Measurements from ENCODE around the gene NFASC. TPM values are rescaled to one million over a fixed set of nuclear protein-coding genes. Genes with fewer than 3 reads are reported as not detected.

Gene NFASC
- polyA plus RNA-seq, 3 donors: 0.08 TPM; not detected in 2

- Mint-ChIP-seq H3K27me3 (ENCODE audit: low read depth in 3 of 3) (peaks cover 8 to 13% (median 11%) of the 10 kb centered on the region in 3 donors), H3K36me3 (no peaks in the 10 kb centered on the region), H3K4me3 (peak overlapping the region in 1 of 2 donors; percentile 30), H3K27ac (no peak overlapping the region), H3K4me1 (no peaks in the 10 kb centered on the region), H3K9me3 (peaks cover 0 to 5% (median 1%) of the 10 kb centered on the region in 7 donors)
- no peak overlapping the region for H3K9ac ChIP-seq (ENCODE audit: insufficient read depth, low read length, poor library complexity, severe bottlenecking)
- H3K4me3 ChIP-seq (replicated peaks in 1 of 3; ENCODE audit: low read depth in 2 of 3, low read length in 3 of 3): no peak overlapping the region
- no peaks in the 10 kb centered on the region for H4K20me1 ChIP-seq (ENCODE audit: insufficient read depth, low read length)
- no peaks in the 10 kb centered on the region for H3K79me2 ChIP-seq (ENCODE audit: insufficient read depth, low read length)
- H3K4me1 ChIP-seq (ENCODE audit: control insufficient read depth in 1 of 2, insufficient read depth in 2 of 2, low read length in 2 of 2): no peaks in the 10 kb centered on the region
- WGBS (ENCODE audit: insufficient coverage): 68% methylated on average over 4 of the region's 5 CpGs
- H3K27me3 ChIP-seq (ENCODE audit: control insufficient read depth in 2 of 2, insufficient read depth in 2 of 2, low read length in 2 of 2): no peaks in the 10 kb centered on the region
- DNase-seq: no peak
- no peak overlapping the region for H3K27ac ChIP-seq (ENCODE audit: low read depth in 1 of 2, low read length in 2 of 2)
- no peaks in the 10 kb centered on the region for H3K9me3 ChIP-seq (replicated peaks in 1 of 2; ENCODE audit: control insufficient read depth in 1 of 2, insufficient read depth in 1 of 2, low read length in 2 of 2)
- no peaks in the 10 kb centered on the region for H3K36me3 ChIP-seq (replicated peaks in 1 of 2; ENCODE audit: control insufficient read depth in 1 of 2, insufficient read depth in 2 of 2, low read length in 2 of 2)
- H3K4me2 ChIP-seq (replicated peaks; ENCODE audit: extremely low read depth, low read length, poor library complexity, severe bottlenecking): no peak overlapping the region
- no peak overlapping the region for H2AFZ ChIP-seq (ENCODE audit: insufficient read depth, low read depth, low read length, poor library complexity, severe bottlenecking)
- TF ChIP-seq CTCF (IDR thresholded peaks at IDR 0.05): no peak
- intact Hi-C loops (cut with micrococcal nuclease): no loop called here
These were observed 45.3 kb downstream of the NFASC start for GRCh38 chr1:204915861-204916495.

- no peaks in the 10 kb centered on the region for H3K36me3 ChIP-seq (replicated peaks in 1 of 2; ENCODE audit: control insufficient read depth in 1 of 2, insufficient read depth in 2 of 2, low read length in 2 of 2)
- Mint-ChIP-seq H3K27me3 (ENCODE audit: low read depth in 3 of 3) (peaks cover 8 to 16% (median 11%) of the 10 kb centered on the region in 3 donors), H3K36me3 (no peaks in the 10 kb centered on the region), H3K27ac (no peak overlapping the region), H3K4me3 (no peak overlapping the region), H3K9me3 (peaks cover 0 to 5% (median 1%) of the 10 kb centered on the region in 7 donors), H3K4me1 (no peaks in the 10 kb centered on the region)
- 100% methylated on average over 1 of the region's 2 CpGs for WGBS (ENCODE audit: insufficient coverage)
- no peak overlapping the region for H3K27ac ChIP-seq (ENCODE audit: low read depth in 1 of 2, low read length in 2 of 2)
- H3K79me2 ChIP-seq (ENCODE audit: insufficient read depth, low read length): no peaks in the 10 kb centered on the region
- H3K4me3 ChIP-seq (replicated peaks in 1 of 3; ENCODE audit: low read depth in 2 of 3, low read length in 3 of 3): no peak overlapping the region
- H3K27me3 ChIP-seq (ENCODE audit: control insufficient read depth in 2 of 2, insufficient read depth in 2 of 2, low read length in 2 of 2): no peaks in the 10 kb centered on the region
- no peaks in the 10 kb centered on the region for H4K20me1 ChIP-seq (ENCODE audit: insufficient read depth, low read length)
- H3K9ac ChIP-seq (ENCODE audit: insufficient read depth, low read length, poor library complexity, severe bottlenecking): no peak overlapping the region
- TF ChIP-seq CTCF (IDR thresholded peaks at IDR 0.05): no peak
- DNase-seq: no peak
- H3K9me3 ChIP-seq (replicated peaks in 1 of 2; ENCODE audit: control insufficient read depth in 1 of 2, insufficient read depth in 1 of 2, low read length in 2 of 2): no peaks in the 10 kb centered on the region
- H3K4me1 ChIP-seq (ENCODE audit: control insufficient read depth in 1 of 2, insufficient read depth in 2 of 2, low read length in 2 of 2): no peaks in the 10 kb centered on the region
- no peak overlapping the region for H2AFZ ChIP-seq (ENCODE audit: insufficient read depth, low read depth, low read length, poor library complexity, severe bottlenecking)
- intact Hi-C loops (cut with micrococcal nuclease): no loop called here
- H3K4me2 ChIP-seq (replicated peaks; ENCODE audit: extremely low read depth, low read length, poor library complexity, severe bottlenecking): no peak overlapping the region
These were observed 47.1 kb downstream of the NFASC start for GRCh38 chr1:204917802-204918201.

Measured in CD14-positive monocyte (primary cell).